ENCODE results near the gene CFAP157. TPM values are rescaled to one million over a fixed set of nuclear protein-coding genes. Genes with fewer than 3 reads are reported as not detected.

The CFAP157 gene
- total RNA-seq, 2 donors from 2014 or later: 0.27 to 0.28 TPM

- H3K27ac ChIP-seq: peak overlapping the region in 1 of 2 donors; percentile 94
- ATAC-seq (ENCODE audit: insufficient number of reproducible peaks, low FRiP score, low read depth): no peak
- no peak for TF ChIP-seq CTCF (IDR thresholded peaks at IDR 0.05)
Measured at GRCh38 chr9:127735530-127736185, 28.9 kb downstream of the CFAP157 start.

GRCh38 chr9:127738666-127739065 is 31.9 kb downstream of the CFAP157 start:
- Histone ChIP-seq H3K27me3 (replicated peaks; ENCODE audit: insufficient read depth) (no peaks in the 10 kb centered on the region), H3K9me3 (no peaks in the 10 kb centered on the region), H3K4me3 (no peak overlapping the region), H3K4me1 (ENCODE audit: control insufficient read depth in 1 of 2, low read depth in 2 of 2) (peaks cover 4 to 11% of the 10 kb centered on the region in 2 donors), H3K27ac (no peak overlapping the region), H3K36me3 (no peaks in the 10 kb centered on the region)
- ATAC-seq (ENCODE audit: insufficient number of reproducible peaks, low FRiP score, low read depth) (no peak), DNase-seq (ENCODE audit: low spot score) (no peak)
- no peak for TF ChIP-seq CTCF (IDR thresholded peaks at IDR 0.05)

More at GRCh38 chr9:127735530-127736185, 28.9 kb downstream of the CFAP157 start:
- Histone ChIP-seq H3K4me3 (peak overlapping the region; percentile 85), H3K36me3 (no peaks in the 10 kb centered on the region), H3K9me3 (no peaks in the 10 kb centered on the region), H3K4me1 (ENCODE audit: control insufficient read depth in 1 of 2, low read depth in 2 of 2) (peaks cover 4 to 11% of the 10 kb centered on the region in 2 donors), H3K27me3 (replicated peaks; ENCODE audit: insufficient read depth) (no peaks in the 10 kb centered on the region)
- DNase-seq (ENCODE audit: low spot score): no peak

GRCh38 chr9:127739614-127740330 is 33.0 kb downstream of the CFAP157 start:
- H3K27ac ChIP-seq: no peak overlapping the region
- ATAC-seq (ENCODE audit: insufficient number of reproducible peaks, low FRiP score, low read depth): no peak
- H3K9me3 ChIP-seq: no peaks in the 10 kb centered on the region
- TF ChIP-seq CTCF (IDR thresholded peaks at IDR 0.05): no peak
- H3K4me1 ChIP-seq (ENCODE audit: control insufficient read depth in 1 of 2, low read depth in 2 of 2): peaks cover 0 to 4% of the 10 kb centered on the region in 2 donors
- no peak overlapping the region for H3K4me3 ChIP-seq
- no peaks in the 10 kb centered on the region for H3K36me3 ChIP-seq
- DNase-seq (ENCODE audit: low spot score): no peak
- no peaks in the 10 kb centered on the region for H3K27me3 ChIP-seq (replicated peaks; ENCODE audit: insufficient read depth)

- no peak overlapping the region for H3K4me3 ChIP-seq
- no peak for TF ChIP-seq CTCF (IDR thresholded peaks at IDR 0.05)
- H3K4me1 ChIP-seq (ENCODE audit: control insufficient read depth in 1 of 2, low read depth in 2 of 2): no peaks in the 10 kb centered on the region
- no peaks in the 10 kb centered on the region for H3K9me3 ChIP-seq
- no peak for ATAC-seq (ENCODE audit: insufficient number of reproducible peaks, low FRiP score, low read depth)
- no peak for DNase-seq (ENCODE audit: low spot score)
- H3K27ac ChIP-seq: no peak overlapping the region
- no peaks in the 10 kb centered on the region for H3K36me3 ChIP-seq
- H3K27me3 ChIP-seq (replicated peaks; ENCODE audit: insufficient read depth): no peaks in the 10 kb centered on the region
Measured at GRCh38 chr9:127741831-127742434, 35.1 kb downstream of the CFAP157 start.

GRCh38 chr9:127742435-127743088 is 35.8 kb downstream of the CFAP157 start:
- DNase-seq (ENCODE audit: low spot score) (no peak), ATAC-seq (ENCODE audit: insufficient number of reproducible peaks, low FRiP score, low read depth) (no peak)
- H3K27me3 ChIP-seq (replicated peaks; ENCODE audit: insufficient read depth): no peaks in the 10 kb centered on the region
- H3K4me3 ChIP-seq: no peak overlapping the region
- no peak for TF ChIP-seq CTCF (IDR thresholded peaks at IDR 0.05)
- no peaks in the 10 kb centered on the region for H3K9me3 ChIP-seq
- no peaks in the 10 kb centered on the region for H3K4me1 ChIP-seq (ENCODE audit: control insufficient read depth in 1 of 2, low read depth in 2 of 2)
- no peak overlapping the region for H3K27ac ChIP-seq
- no peaks in the 10 kb centered on the region for H3K36me3 ChIP-seq
